Inflammatory macrophage treated with lipopolysaccharide for 1 hour (primary cell): ENCODE results near the gene GMIP.
A peak's percentile ranks its signal among the peaks of the same experiment; 100 is the strongest.

Source experiments
- DNase-seq, 2 donors: peaks; one replicate each; pipeline ENCODE4 v3.0.0-alpha.2; 2020 to 2022

GMIP gene

DNA sequence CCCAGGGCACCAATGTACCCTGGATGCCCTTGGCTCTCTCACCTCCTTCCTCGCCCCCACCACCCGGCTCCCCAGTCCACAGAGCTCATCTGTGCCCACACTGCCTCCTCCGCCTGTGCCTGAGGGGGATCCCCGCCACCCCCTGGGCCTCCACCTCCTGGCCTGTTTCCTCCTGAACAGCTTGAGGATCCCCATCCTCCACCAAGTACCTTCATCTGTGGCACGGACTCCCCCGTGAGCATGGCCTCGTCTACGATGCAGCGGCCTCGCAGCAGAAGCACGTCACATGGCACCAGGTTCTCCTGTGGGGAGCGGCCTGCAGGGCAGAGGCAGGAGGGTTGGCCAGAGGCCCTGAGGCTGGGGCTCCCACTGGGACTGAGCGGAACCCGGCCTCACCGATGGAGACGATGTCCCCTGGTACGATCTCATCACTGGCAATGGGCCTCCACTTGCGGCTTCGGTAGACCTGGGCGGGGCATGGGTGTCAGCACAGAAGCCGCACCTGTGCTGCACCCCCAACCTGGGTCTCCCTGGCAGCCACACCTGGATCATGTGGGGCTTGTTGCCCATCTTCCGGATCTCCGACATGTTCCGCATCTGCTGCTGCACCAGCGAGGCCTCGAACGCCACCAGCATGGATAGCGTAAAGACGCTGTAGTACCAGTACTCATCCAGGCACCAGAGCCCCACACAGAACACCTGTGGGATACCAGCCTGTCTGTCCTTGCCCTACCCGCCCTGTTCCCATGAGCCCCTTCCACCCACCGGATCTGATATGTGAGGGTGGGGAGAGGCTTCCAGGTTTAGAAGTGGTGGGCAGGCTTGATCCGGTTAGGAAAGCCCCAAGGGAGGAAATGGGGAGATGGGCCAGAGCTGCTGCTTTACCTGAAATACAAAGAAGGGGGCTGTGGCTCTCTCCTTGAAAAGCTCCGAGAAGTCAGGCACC, 13.3 kb upstream of the GMIP start:
- DNase-seq = no peak

DNA sequence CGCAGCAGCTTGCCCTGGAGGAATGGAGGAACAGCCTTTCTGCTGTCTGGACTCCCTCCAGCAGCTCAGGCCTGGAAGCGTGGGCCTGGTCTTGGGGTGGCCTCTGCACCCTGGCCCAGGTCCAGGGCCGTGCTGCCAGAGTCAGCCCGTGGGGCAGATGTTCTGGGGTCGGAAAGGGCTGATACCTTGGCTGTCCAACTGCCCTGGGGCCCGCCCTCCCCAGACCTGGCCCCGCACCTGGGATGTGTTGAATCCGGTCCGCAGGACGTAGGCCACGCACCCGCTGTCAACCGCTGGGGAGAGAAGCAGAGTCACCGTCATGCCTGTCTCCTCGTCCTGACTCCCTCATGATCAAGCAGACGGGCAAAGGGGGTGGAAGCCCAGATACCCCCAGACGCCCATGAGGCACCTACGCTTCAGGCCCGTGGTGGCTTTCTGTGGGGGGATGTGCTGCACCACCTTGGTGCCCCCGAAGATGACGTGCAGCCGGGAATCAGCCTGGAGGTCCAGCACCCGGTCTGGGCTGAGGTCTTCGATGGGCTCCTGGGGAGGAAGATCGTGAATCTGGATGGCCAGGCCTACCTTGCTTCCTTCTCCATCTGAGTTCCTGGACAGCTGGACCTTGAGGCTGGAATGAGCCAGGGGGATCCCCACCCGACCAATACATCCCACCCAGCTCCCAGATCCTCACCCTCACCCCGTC, 12.3 kb upstream of the GMIP start:
- no peak for DNase-seq

GRCh38 chr19:19655051-19655594, 11.7 kb upstream of the GMIP start:
- no peak for DNase-seq

GRCh38 chr19:19654441-19654840, 11.0 kb upstream of the GMIP start:
- no peak for DNase-seq

DNA sequence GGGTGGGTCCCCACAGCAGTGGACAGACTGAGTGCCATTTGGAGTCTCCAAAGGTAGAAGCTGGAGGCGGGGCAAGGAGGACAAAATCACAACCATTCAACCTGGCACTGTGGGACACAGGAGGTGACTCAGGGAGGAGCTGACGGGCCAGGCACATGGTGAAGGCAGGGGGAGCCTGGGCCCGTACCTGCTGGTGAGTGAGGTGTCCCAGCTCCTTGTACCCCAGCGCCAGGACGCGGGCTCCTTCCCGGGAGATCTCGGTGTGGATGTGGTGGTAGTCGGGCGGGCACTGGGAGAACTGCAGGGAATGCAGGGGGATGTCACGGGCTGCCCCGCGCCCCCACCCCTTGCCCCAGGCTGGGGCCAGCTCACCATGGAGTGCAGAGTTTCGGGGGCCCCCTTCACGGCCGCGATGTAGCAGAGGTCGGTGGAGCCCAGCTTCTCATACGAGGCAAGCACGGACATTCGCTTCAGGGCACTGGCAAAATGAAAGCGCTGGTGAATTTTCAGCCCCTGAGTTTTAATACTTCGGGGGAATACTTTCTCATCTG, 10.2 kb upstream of the GMIP start:
- DNase-seq = no peak

- no peak for DNase-seq
Measured at GRCh38 chr19:19652482-19653295, 9.2 kb upstream of the GMIP start.

GRCh38 chr19:19651076-19651475, 7.6 kb upstream of the GMIP start:
- DNase-seq = no peak

- no peak for DNase-seq
Measured at GRCh38 chr19:19650331-19650730, 6.9 kb upstream of the GMIP start.

- no peak for DNase-seq
Measured at GRCh38 chr19:19649580-19649995, 6.1 kb upstream of the GMIP start.

- no peak for DNase-seq
Measured at GRCh38 chr19:19649155-19649554, 5.7 kb upstream of the GMIP start.

- DNase-seq = no peak
Measured at GRCh38 chr19:19647037-19647835, 3.8 kb upstream of the GMIP start.

GRCh38 chr19:19645233-19645870, 1.9 kb upstream of the GMIP start:
- no peak for DNase-seq

GRCh38 chr19:19644054-19644388, 564 bp upstream of the GMIP start:
- no peak for DNase-seq

- DNase-seq = peak in 1 of 2 donors; percentile 25
Measured at GRCh38 chr19:19642506-19643157, 825 bp downstream of the GMIP start.

DNA sequence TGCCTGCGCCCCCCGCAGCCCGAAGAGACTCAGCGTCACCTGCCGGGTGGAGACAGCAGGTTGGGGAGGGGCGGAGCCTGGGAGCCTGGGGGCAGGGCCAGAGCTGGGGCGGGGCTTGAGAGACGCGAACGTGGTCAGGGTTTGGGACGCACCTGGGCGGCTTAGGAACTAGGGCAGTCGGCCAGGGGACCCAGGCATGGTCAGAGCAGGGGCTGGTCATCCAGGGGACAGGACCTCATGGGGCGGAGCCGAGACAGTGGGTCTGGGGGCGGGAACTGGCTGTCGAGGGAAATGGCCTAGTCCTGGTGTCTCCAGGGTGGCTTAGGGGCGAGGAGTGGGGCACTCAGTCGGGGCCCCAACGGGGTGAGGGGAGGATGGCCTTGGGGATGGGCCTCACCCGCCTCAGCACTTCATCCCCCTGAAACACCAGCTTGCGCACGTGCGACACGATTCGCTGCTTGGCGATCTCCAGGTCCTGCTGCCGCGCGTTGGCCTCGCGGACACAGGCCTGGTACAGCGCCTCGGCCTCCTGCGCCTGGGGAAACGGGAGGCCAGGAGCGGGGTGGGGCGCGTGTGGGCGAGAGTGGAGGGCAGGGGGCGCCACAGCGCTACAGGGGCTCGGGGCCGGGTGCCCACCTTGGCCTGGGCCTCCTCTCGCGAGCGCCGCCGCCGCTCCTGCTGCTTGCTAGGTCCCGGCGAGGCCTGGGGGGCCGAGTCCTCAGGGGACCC, 5.8 kb downstream of the GMIP start:
- no peak for DNase-seq

DNA sequence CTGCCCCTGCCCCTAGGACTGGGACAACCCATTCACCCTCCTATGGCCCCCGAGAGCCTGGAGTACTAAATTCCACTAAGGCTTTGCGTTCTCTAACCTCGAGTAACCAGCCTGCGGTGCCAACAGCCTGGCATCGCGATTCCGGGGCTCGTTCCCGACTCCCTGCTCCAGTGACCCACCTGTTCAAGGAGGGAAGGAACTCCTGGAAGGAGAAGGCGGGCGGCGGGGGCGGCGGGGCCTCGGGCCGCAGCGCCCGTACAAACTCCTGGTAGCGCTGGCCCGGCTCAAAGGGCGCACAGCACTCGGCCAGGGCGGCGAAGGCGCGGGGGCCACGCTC, 6.3 kb downstream of the GMIP start:
- no peak for DNase-seq

- DNase-seq = no peak
Measured at GRCh38 chr19:19636573-19637185, 6.8 kb downstream of the GMIP start.

DNA sequence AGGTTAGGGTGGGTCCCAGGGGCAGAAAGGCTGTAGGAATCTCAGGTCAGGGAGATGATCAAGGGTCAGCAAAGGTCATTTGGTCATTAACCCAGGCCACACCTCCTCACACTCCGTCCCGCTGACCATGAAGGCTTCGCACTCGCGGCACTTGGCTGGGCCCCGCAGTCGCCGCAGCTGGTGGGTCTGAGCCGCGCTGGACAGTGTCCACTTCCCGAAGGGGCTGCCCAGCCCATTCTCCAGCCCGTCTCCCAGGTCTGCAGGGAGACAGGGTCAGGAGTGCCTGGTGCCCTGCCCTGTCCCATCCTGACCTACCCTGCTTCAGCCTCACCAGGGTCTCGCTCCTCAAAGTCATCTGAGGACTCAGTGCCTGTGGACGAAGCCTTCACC, 8.1 kb downstream of the GMIP start:
- no peak for DNase-seq

- DNase-seq = no peak
Measured at GRCh38 chr19:19634516-19635312, 8.7 kb downstream of the GMIP start.
